DND-41 (cell line): Measurements from ENCODE around the gene CHD9.

Experiments used
- EZH2 ChIP-seq: IDR thresholded peaks from 3 replicates; pipeline ENCODE4 v1.6.1; 2012; ENCODE audit warnings: borderline replicate concordance, low read depth, mild to moderate bottlenecking, moderate library complexity, low read length, inconsistent platforms; ENCODE audit not compliant: severe bottlenecking
- TF ChIP-seq, protein P1 (sequence below): IDR thresholded peaks from 2 replicates; pipeline ENCODE4 v1.5.1; 2012; ENCODE audit warnings: borderline replicate concordance, low read length, moderate library complexity, mild to moderate bottlenecking; ENCODE audit not compliant: poor library complexity, severe bottlenecking; ENCODE audit errors: extremely low read depth

DNA sequence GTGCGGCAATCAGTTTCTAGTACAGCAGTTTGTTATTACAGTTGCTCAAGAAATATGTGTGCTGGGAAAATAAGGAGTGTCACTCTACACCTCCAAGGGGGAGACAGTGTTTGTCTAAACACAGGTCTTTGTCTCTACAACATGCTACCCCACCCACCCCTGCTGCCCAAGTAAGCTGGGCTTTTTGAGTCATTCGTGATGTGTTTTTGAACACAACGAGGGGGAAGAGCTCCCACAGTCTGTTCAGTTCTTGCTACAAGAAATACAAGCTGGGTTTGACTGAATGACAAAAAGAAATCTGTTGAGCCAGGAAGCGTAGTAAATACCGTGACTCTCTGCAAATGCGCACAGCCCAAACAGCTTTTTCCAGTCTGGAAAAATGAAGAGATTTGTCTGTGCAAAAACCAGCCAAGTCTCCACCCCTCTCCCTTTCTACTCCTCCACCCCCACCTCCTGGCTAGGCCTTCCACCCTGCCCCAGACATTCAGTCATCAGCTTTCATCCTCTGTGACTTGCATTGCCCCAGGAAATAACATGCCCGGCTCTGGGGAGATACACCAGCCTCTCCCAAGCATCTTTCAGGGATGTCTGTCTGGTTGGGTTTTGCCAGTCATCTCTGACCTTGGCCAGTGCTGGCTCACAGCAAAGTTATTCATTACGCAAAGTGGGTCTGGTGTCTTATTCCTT is 25.7 kb downstream of the CHD9 start:
- TF ChIP-seq, protein P1, sequence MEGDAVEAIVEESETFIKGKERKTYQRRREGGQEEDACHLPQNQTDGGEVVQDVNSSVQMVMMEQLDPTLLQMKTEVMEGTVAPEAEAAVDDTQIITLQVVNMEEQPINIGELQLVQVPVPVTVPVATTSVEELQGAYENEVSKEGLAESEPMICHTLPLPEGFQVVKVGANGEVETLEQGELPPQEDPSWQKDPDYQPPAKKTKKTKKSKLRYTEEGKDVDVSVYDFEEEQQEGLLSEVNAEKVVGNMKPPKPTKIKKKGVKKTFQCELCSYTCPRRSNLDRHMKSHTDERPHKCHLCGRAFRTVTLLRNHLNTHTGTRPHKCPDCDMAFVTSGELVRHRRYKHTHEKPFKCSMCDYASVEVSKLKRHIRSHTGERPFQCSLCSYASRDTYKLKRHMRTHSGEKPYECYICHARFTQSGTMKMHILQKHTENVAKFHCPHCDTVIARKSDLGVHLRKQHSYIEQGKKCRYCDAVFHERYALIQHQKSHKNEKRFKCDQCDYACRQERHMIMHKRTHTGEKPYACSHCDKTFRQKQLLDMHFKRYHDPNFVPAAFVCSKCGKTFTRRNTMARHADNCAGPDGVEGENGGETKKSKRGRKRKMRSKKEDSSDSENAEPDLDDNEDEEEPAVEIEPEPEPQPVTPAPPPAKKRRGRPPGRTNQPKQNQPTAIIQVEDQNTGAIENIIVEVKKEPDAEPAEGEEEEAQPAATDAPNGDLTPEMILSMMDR = no peak
- no peak for TF ChIP-seq EZH2
